CD4-positive, alpha-beta T cell (primary cell): ENCODE measurements around the gene LINC00305. TPM values are rescaled to one million over a fixed set of nuclear protein-coding genes. Genes with fewer than 3 reads are reported as not detected.

ENCODE experiments used
- ATAC-seq: fragments of 200-7000 bp; cut with Tn5 transposase; one replicate; pipeline ENCODE4 v1.10.0; 2022; ENCODE audit warnings: mild to moderate bottlenecking; ENCODE audit not compliant: poor library complexity
- CTCF ChIA-PET: fragments of 350-600 bp; sonication (Branson Sonifier 250); formaldehyde crosslinking; loops from one replicate; lab custom pipeline; 2021; ENCODE audit warnings: antibody characterized with exemption, inconsistent platforms; lab: Charles Lee
- POLR2A ChIA-PET: fragments of 350-600 bp; sonication (Branson Sonifier 250); formaldehyde crosslinking; loops from one replicate; lab custom pipeline; 2021; ENCODE audit warnings: antibody characterized with exemption, inconsistent platforms; lab: Charles Lee
- DNase-seq, 14 experiments: peaks; one replicate each; pipeline ENCODE4 v3.0.0-alpha.2; 2013 to 2020; ENCODE audit warnings: mixed read lengths in 2 of 14
- H3K27ac ChIP-seq, 2 donors: one replicate each; pipeline versions ENCODE4 v1.5.1 to v1.7.0; 2013; ENCODE audit warnings: low read length in 2 of 2, low read depth in 1 of 2, mild to moderate bottlenecking in 1 of 2
- H3K27me3 ChIP-seq, 2 experiments: 1 replicate in 1 of 2; 2 replicates in 1 of 2; pipeline versions ENCODE4 v1.6.1 to v1.7.0; 2013; ENCODE audit warnings: low read length in 2 of 2, control low read depth in 1 of 2, mild to moderate bottlenecking in 1 of 2, moderate library complexity in 1 of 2; ENCODE audit not compliant: insufficient read depth in 2 of 2, control insufficient read depth in 1 of 2
- H3K36me3 ChIP-seq: one replicate; pipeline ENCODE4 v1.6.1; 2013; ENCODE audit warnings: low read length, control low read depth; ENCODE audit not compliant: insufficient read depth
- H3K4me1 ChIP-seq: one replicate; pipeline ENCODE4 v1.6.1; 2013; ENCODE audit warnings: low read length, control low read depth; ENCODE audit not compliant: insufficient read depth
- H3K4me3 ChIP-seq: one replicate; pipeline ENCODE4 v1.5.1; 2013; ENCODE audit warnings: mild to moderate bottlenecking, low read length, moderate library complexity
- H3K9me3 ChIP-seq, 2 experiments: 1 replicate in 1 of 2; 2 replicates in 1 of 2; pipeline versions ENCODE4 v1.6.1 to v1.7.0; 2013; ENCODE audit warnings: low read length in 2 of 2, mild to moderate bottlenecking in 2 of 2, control low read depth in 1 of 2, moderate library complexity in 1 of 2; ENCODE audit not compliant: control insufficient read depth in 1 of 2, insufficient read depth in 1 of 2
- H3K27ac Mint-ChIP-seq: one replicate; pipeline ENCODE4 v1.8.0; 2020; ENCODE audit warnings: mixed read lengths
- H3K27me3 Mint-ChIP-seq: one replicate; pipeline ENCODE4 v1.8.0; 2021; ENCODE audit warnings: mixed read lengths
- H3K36me3 Mint-ChIP-seq: one replicate; pipeline ENCODE4 v1.8.0; 2021; ENCODE audit warnings: low read depth, mixed read lengths
- H3K4me1 Mint-ChIP-seq: one replicate; pipeline ENCODE4 v1.8.0; 2021; ENCODE audit warnings: low read depth, mixed read lengths
- H3K4me3 Mint-ChIP-seq: one replicate; pipeline ENCODE4 v1.8.0; 2020; ENCODE audit warnings: mild to moderate bottlenecking, mixed read lengths
- H3K9me3 Mint-ChIP-seq: one replicate; pipeline ENCODE4 v1.8.0; 2020; ENCODE audit warnings: mixed read lengths
- intact Hi-C, 2 experiments: fragments of 100-400 bp; cut with DNase I in 1 of 2; cut with micrococcal nuclease in 1 of 2; formaldehyde crosslinking; loops; one replicate each; pipeline versions ENCODE4 v1.15.1 to v1.9.0; 2023 to 2025; cut with DNase I, micrococcal nuclease
- total RNA-seq, 174 experiments: library from RNA in 2 of 174; stranded (reverse) in 2 of 174; gene quantifications; one replicate each; pipeline ENCODE4 v1.2.3 and lab custom pipeline; 2021 to 2026
- TF ChIP-seq, protein P1 (sequence below): fragments of 200-600 bp; IDR thresholded peaks from one replicate; pipeline ENCODE4 v1.8.0; 2022; ENCODE audit warnings: antibody characterized with exemption, mild to moderate bottlenecking

LINC00305 gene
- total RNA-seq, 2 experiments from 2014 or later = not detected

DNA sequence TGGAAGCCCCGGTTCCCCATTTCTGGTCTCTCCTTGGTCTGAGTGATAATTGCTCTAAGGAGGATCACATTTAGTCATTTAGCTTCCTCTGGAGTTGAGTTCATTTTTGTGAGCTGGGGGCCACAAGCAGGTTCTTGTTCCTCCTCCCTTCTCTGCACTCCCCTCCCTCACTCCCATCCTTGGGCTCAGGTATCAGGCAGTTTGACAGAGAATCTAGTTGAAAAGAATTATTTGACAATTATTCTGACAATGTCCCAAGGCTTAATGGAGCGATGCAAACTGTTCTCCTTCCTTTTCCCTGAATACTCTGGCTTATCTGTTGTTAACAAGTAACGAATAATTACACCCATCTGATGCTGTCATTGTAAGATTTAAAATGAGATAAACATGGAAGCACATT is 117.5 kb downstream of the LINC00305 start:
- Mint-ChIP-seq H3K27ac (no peak overlapping the region), H3K4me3 (no peak overlapping the region), H3K36me3 (no peaks in the 10 kb centered on the region), H3K27me3 (peaks cover 6% of the 10 kb centered on the region), H3K4me1 (no peaks in the 10 kb centered on the region), H3K9me3 (no peaks in the 10 kb centered on the region)
- Histone ChIP-seq H3K4me3 (no peak overlapping the region), H3K27ac (no peak overlapping the region), H3K27me3 (no peaks in the 10 kb centered on the region), H3K4me1 (no peaks in the 10 kb centered on the region), H3K9me3 (no peaks in the 10 kb centered on the region), H3K36me3 (no peaks in the 10 kb centered on the region)
- ChIA-PET CTCF (no interaction called here), POLR2A (no interaction called here)
- intact Hi-C loops = no loop called here
- DNase-seq = no peak
- TF ChIP-seq, protein P1, sequence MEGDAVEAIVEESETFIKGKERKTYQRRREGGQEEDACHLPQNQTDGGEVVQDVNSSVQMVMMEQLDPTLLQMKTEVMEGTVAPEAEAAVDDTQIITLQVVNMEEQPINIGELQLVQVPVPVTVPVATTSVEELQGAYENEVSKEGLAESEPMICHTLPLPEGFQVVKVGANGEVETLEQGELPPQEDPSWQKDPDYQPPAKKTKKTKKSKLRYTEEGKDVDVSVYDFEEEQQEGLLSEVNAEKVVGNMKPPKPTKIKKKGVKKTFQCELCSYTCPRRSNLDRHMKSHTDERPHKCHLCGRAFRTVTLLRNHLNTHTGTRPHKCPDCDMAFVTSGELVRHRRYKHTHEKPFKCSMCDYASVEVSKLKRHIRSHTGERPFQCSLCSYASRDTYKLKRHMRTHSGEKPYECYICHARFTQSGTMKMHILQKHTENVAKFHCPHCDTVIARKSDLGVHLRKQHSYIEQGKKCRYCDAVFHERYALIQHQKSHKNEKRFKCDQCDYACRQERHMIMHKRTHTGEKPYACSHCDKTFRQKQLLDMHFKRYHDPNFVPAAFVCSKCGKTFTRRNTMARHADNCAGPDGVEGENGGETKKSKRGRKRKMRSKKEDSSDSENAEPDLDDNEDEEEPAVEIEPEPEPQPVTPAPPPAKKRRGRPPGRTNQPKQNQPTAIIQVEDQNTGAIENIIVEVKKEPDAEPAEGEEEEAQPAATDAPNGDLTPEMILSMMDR = no peak
- no peak for ATAC-seq

Other genes with a start within 250 kb of the LINC00305 start
- not detected for gene SERPINB10, start 241.1 kb downstream of the LINC00305 start, total RNA-seq
- not detected for gene HMSD, start 199.8 kb downstream of the LINC00305 start, total RNA-seq
- 10 to 100 TPM in 1 of 2 experiments, 1 to 10 TPM in 1; 9.8 to 11.0 TPM for gene SERPINB8, start 179.0 kb downstream of the LINC00305 start, total RNA-seq